Duodenal mucosa (tissue), 2 donors: ENCODE results near the gene SERPINA12.
"Not testable (repeated sequence)": the region's sequence is repeated elsewhere in the genome, so short reads cannot be mapped to it uniquely, and the experiment has no call there.

Source experiments
- H3K27ac ChIP-seq: one replicate; pipeline ENCODE4 v1.7.0; 2013; ENCODE audit warnings: low read depth, low read length
- H3K27me3 ChIP-seq, 2 donors: one replicate each; pipeline ENCODE4 v1.7.0; 2013; ENCODE audit warnings: low read length in 2 of 2, control low read depth in 1 of 2; ENCODE audit not compliant: insufficient read depth in 2 of 2, control insufficient read depth in 1 of 2
- H3K36me3 ChIP-seq, 2 donors: one replicate each; pipeline ENCODE4 v1.7.0; 2013; ENCODE audit warnings: low read length in 2 of 2, control low read depth in 1 of 2; ENCODE audit not compliant: insufficient read depth in 2 of 2, control insufficient read depth in 1 of 2
- H3K4me1 ChIP-seq, 2 donors: one replicate each; pipeline ENCODE4 v1.7.0; 2013; ENCODE audit warnings: low read length in 2 of 2, control low read depth in 1 of 2; ENCODE audit not compliant: insufficient read depth in 2 of 2, control insufficient read depth in 1 of 2
- H3K4me3 ChIP-seq, 2 donors: one replicate each; pipeline ENCODE4 v1.7.0; 2013; ENCODE audit warnings: low read length in 2 of 2, low read depth in 1 of 2
- H3K9ac ChIP-seq, 2 donors: one replicate each; pipeline ENCODE4 v1.7.0; 2013; ENCODE audit warnings: low read length in 2 of 2, low read depth in 1 of 2
- H3K9me3 ChIP-seq, 2 donors: one replicate each; pipeline ENCODE4 v1.7.0; 2013; ENCODE audit warnings: low read length in 2 of 2, control low read depth in 1 of 2; ENCODE audit not compliant: control insufficient read depth in 1 of 2

Gene SERPINA12

DNA sequence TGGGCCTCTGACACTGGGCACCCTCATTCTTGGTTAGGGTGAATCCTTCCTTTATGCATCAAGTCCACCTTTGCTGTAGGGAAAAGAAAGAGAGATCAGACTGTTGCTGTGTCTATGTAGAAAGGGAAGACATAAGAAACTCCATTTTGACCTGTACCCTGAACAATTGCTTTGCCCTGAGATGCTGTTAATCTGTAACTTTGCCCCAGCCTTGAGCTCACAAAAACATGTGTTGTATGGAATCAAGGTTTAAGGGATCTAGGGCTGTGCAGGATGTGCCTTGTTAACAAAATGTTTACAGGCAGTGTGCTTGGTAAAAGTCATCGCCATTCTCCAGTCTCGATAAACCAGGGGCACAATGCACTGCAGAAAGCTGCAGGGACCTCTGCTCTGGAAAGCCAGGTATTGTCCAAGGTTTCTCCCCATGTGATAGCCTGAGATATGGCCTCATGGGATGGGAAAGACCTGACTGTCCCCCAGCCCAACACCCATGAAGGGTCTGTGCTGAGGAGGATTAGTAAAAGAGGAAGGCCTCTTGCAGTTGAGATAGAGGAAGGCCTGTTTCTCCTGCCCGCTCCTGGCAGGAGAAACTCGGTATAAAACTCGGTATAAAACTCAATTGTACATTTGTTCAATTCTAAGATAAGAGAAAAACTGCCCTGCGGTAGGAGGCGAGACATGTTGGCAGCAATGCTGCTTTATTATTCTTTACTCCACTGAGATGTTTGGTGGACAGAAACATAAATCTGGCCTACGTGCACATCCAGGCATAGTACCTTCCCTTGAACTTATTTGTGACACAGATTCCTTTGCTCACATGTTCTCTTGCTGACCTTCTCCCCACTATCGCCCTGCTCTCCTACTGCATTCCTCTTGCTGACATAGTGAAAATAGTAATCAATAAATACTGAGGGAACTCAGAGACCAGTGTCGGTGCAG is 26.9 kb downstream of the SERPINA12 start:
- not testable (repeated sequence) for H3K9ac ChIP-seq, H3K9me3 ChIP-seq, H3K36me3 ChIP-seq, H3K27ac ChIP-seq, H3K4me1 ChIP-seq, H3K4me3 ChIP-seq
- H3K27me3 ChIP-seq, result peaks cover 5 to 11% of the 10 kb centered on the region in 2 donors

DNA sequence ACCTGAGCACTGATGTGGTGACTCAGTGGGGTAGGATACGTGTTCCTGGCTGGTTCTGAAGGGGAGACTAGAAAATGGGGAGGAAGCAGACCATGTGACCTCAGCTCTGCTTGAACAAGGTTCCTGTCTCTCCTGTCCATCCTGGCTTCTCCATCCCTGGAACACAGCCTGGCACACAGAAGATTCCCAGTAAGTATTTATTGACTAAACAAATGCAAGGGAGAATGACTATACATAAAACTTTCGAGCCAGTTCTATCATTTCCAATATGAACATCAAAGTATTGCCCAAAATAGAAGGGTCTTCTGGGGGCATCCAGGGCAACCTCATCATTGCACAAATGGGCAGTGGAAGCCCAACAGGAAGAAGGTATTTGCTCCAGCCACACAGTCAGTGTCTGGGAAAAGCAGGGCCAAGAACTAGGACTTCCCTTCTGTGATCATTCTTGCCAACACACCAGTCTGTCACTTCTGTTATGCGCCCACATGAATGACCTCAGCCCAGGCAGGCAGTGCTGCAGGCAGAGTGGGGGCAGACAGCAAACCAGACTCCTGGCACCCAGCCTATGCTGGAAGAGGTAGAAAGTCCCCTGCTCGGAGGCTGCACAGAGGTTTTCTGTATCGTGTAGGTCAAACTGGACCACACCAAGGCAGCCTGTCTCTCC is 27.7 kb downstream of the SERPINA12 start:
- no peak overlapping the region for H3K27ac ChIP-seq
- no peak overlapping the region for H3K9ac ChIP-seq
- H3K4me1 ChIP-seq, result peaks cover 0 to 2% of the 10 kb centered on the region in 2 donors
- H3K36me3 ChIP-seq, result no peaks in the 10 kb centered on the region
- H3K4me3 ChIP-seq, result no peak overlapping the region
- H3K27me3 ChIP-seq, result peaks cover 0 to 5% of the 10 kb centered on the region in 2 donors
- H3K9me3 ChIP-seq, result peaks cover 8% of the 10 kb centered on the region in 2 donors

DNA sequence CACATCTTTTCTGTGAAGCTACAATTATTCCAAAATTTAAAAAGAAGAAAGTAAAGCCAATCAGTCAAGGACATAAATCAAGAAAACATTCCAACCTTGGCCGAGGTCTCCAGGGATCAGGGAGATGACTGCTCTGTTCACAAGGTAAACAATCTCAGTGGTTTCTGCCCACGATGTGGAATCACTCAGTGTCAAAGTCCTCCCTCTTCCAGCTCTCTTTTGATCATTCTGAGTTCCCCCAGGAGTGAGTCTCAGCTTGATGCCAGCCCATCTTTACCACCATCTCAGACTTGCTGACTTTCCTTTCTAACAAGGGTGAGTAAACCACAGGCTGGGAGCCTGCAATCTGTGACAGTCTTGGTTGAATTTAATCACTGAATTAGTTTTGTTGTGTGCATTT is 28.5 kb downstream of the SERPINA12 start:
- Histone ChIP-seq H3K36me3 (no peaks in the 10 kb centered on the region), H3K27me3 (peaks cover 0 to 4% of the 10 kb centered on the region in 2 donors), H3K9me3 (peaks cover 8% of the 10 kb centered on the region in 2 donors), H3K27ac (no peak overlapping the region), H3K4me3 (no peak overlapping the region), H3K9ac (no peak overlapping the region), H3K4me1 (no peaks in the 10 kb centered on the region)

DNA sequence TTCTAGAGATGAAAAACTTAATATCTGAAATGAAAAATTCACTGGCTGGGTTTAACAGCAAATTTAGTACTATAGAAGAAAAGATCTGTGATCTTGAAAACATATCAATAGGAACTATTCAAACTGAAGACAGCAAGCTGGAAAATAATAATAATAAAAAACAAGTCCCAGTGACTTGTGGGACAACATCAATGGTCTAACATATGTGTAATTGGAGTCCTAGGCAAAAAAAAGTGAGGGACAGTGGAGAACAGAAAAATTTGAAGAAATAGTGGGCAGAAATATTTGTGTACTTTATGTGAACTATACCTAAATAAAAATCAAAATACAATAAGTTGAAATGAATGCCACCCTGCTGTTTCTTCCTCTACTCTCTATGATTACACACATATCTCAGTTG is 30.8 kb downstream of the SERPINA12 start:
- H3K27ac ChIP-seq, result no peak overlapping the region
- H3K4me3 ChIP-seq, result no peak overlapping the region

DNA sequence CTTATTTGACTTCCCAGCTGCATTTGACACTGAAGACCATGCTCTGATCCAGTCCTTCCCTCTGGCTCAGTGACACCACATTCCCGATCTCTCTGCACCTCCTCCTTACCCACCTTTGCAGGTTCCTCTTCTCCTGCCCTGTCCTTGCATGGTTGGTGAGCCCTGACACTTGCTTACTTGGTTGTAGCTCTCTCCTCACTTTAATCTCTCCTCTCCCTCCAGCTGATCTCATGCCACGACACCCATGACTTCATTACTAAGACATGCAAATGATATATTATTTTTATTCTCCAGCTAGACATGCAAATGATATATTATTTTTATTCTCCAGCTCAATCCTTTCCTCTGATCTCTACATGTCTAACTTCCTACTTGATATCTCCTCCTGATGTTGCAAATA is 33.2 kb downstream of the SERPINA12 start, which contains the start of gene SERPINA9:
TSS of gene SERPINA9 (minus strand) at position 175 of the 400 bp plus-strand sequence. CDS start 6,357 bp downstream, outside the sequence.
- H3K4me1 ChIP-seq, result no peaks in the 10 kb centered on the region
- H3K4me3 ChIP-seq, result no peak within 1 kb of the TSS
- H3K27ac ChIP-seq, result no peak within 1 kb of the TSS
- H3K36me3 ChIP-seq, result no peaks in the 10 kb centered on the region
- H3K27me3 ChIP-seq, result no peaks in the 10 kb centered on the region
- no peak within 1 kb of the TSS for H3K9ac ChIP-seq
- H3K9me3 ChIP-seq, result peaks cover 8% of the 10 kb centered on the region in 2 donors

More for the DNA sequence above, 30.8 kb downstream of the SERPINA12 start:
- Histone ChIP-seq H3K4me1 (no peaks in the 10 kb centered on the region), H3K27me3 (no peaks in the 10 kb centered on the region), H3K36me3 (no peaks in the 10 kb centered on the region), H3K9me3 (peaks cover 8% of the 10 kb centered on the region in 2 donors), H3K9ac (no peak overlapping the region)

DNA sequence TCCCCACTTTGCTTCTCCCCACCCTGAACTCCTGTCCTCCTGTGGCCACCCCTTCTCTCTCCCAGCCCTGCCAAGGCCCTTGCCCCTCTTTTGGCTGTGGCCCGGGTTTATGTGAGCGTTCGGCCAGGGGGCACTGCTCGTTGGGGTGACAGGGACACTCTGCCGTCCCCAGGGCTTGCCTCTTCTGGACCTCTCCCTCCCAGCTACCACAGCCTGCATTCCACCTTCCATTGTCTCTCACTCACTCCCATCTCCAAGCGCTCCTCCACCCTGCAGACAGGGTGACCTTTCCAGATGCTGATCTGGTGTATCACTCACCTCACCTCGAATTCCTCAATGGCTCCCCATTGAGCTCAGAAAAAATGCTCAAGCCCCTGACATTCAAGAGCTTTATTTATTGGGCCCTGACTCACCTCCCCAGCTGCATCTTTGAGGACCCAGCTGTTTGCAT is 34.7 kb downstream of the SERPINA12 start:
- Histone ChIP-seq H3K4me1 (no peaks in the 10 kb centered on the region), H3K36me3 (no peaks in the 10 kb centered on the region), H3K27ac (no peak overlapping the region), H3K4me3 (no peak overlapping the region), H3K27me3 (no peaks in the 10 kb centered on the region), H3K9ac (no peak overlapping the region), H3K9me3 (peaks cover 8% of the 10 kb centered on the region in 2 donors)

DNA sequence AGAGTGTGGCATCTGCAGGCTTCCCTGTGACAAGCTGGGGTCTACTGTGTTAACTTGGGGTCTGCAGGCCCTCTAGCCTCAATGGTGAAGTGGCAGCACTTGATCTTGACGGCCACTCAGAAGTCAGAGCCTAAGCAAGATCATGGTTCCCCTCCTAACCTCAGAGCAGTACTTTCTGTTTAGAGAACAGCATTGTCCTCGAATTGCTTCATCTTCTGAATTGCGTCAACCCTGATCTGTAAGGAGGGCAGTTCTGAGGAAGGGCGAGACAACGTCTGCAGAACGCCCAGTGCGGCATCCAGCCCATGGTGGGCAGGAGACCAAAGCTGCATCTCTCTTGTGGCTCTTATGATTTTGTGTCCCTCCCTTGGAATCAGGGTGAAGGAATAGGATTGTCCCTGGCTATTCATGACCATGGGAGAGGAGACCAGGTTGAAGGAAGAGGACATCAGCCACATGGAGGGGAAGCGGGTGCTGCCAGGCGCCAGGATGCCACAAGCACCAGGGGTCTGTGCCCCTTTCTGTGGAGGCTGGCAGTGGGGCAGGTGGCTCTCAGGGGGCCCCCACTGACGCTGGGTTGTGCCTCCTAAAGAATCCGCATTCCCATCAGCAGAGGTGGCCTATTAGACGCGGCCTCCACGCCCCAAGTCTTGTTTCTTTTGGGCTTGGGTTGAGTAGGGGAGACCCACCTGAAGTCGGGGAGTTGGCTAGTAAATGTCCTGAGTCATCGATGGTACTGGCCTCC is 35.4 kb downstream of the SERPINA12 start:
- Histone ChIP-seq H3K9me3 (peaks cover 6 to 8% of the 10 kb centered on the region in 2 donors), H3K4me3 (no peak overlapping the region), H3K4me1 (no peaks in the 10 kb centered on the region), H3K27me3 (no peaks in the 10 kb centered on the region), H3K27ac (no peak overlapping the region), H3K9ac (no peak overlapping the region), H3K36me3 (no peaks in the 10 kb centered on the region)

DNA sequence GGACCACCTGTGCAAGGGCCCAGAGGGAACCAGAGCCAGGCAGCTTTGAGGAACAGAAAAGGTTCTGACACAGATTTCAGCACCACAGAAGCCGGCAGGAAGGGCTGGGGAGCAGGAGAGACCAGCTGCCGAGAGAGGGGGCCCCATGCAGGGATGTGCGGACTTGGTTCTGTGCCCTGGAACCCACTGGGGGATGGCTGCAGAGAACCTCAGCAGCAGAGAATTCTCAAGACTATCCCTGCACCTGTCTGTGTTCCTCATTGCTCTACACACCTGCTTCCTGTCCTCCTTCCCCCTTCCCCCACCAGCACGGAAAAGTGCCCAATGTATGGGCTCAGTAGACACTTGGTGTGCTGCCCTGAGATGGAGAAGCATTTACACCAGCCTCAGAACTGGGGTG is 36.4 kb downstream of the SERPINA12 start:
- Histone ChIP-seq H3K4me1 (no peaks in the 10 kb centered on the region), H3K36me3 (no peaks in the 10 kb centered on the region), H3K9ac (no peak overlapping the region), H3K27me3 (no peaks in the 10 kb centered on the region), H3K4me3 (no peak overlapping the region), H3K27ac (no peak overlapping the region), H3K9me3 (peaks cover 0 to under 1% of the 10 kb centered on the region in 2 donors)

DNA sequence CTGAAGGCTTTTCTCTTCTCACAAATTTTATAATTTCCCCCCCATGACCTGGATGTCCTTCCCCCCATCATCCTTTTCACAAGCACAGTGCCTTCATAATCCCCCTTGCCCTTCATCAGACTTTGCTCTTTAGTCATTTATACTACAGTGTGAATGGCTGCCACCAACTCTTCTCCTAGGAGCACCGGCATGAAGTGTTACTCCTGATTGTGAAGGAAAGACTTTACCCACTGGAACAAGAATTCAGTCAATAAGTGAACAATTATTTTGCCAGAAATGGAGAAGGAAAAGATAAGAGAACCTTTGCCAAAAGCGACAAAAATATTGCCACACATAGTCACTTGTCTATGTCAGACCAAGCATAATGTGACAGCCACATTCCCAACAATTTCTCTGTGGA is 38.2 kb downstream of the SERPINA12 start:
- Histone ChIP-seq H3K36me3 (no peaks in the 10 kb centered on the region), H3K9ac (no peak overlapping the region), H3K9me3 (no peaks in the 10 kb centered on the region), H3K27me3 (no peaks in the 10 kb centered on the region), H3K4me1 (no peaks in the 10 kb centered on the region), H3K4me3 (no peak overlapping the region), H3K27ac (no peak overlapping the region)
